Caco-2 (cell line): ENCODE results near the gene OR4X1. TPM values are rescaled to one million over a fixed set of nuclear protein-coding genes. Genes with fewer than 3 reads are reported as not detected.

Experiments used
- BruUV-seq: library from RNA; stranded (reverse); fragments of 400-500 nt; replicated peaks from 2 replicates; lab custom pipeline; 2021; lab: Mats Ljungman, UMichigan
- CTCF ChIA-PET: fragments of 300-600 bp; sonication (Branson Sonifier 250); formaldehyde crosslinking; loops from one replicate; lab custom pipeline; 2022; ENCODE audit warnings: antibody characterized with exemption; lab: Charles Lee
- POLR2A ChIA-PET: fragments of 300-600 bp; sonication (Branson Sonifier 250); formaldehyde crosslinking; loops from one replicate; lab custom pipeline; 2022; ENCODE audit warnings: antibody characterized with exemption; lab: Charles Lee
- DNase-seq, 2 experiments: peaks; one replicate each; pipeline versions ENCODE4 v3.0.0 to v3.0.0-alpha.2; 2020 to 2022
- H3K27me3 ChIP-seq: replicated peaks from 2 replicates; pipeline ENCODE4 v1.6.0; 2011; ENCODE audit warnings: low read length; ENCODE audit not compliant: control insufficient read depth, insufficient read depth
- H3K36me3 ChIP-seq: 2 replicates; pipeline ENCODE4 v1.5.1; 2011; ENCODE audit warnings: low read length; ENCODE audit not compliant: control insufficient read depth, insufficient read depth
- H3K4me1 ChIP-seq: fragments of 250-450 bp; sonication (Bioruptor Pico); 2 replicates; pipeline ENCODE4 v1.5.1; 2020; ENCODE audit warnings: mild to moderate bottlenecking
- H3K4me3 ChIP-seq: 2 replicates; pipeline ENCODE4 v1.5.1; 2011; ENCODE audit warnings: low read depth, mild to moderate bottlenecking, control low read depth, low read length
- H3K9me3 ChIP-seq: fragments of 250-450 bp; sonication (Bioruptor Pico); 2 replicates; pipeline ENCODE4 v1.5.1; 2020; ENCODE audit warnings: mild to moderate bottlenecking, moderate library complexity
- H3K27ac Mint-ChIP-seq: one replicate; pipeline ENCODE4 v1.8.0; 2022; ENCODE audit warnings: mixed read lengths; ENCODE audit not compliant: unreplicated experiment
- H3K27me3 Mint-ChIP-seq: one replicate; pipeline ENCODE4 v1.8.0; 2022; ENCODE audit warnings: mixed read lengths; ENCODE audit not compliant: insufficient read depth, unreplicated experiment
- H3K36me3 Mint-ChIP-seq: one replicate; pipeline ENCODE4 v1.8.0; 2022; ENCODE audit warnings: mild to moderate bottlenecking, mixed read lengths; ENCODE audit not compliant: insufficient read depth, unreplicated experiment
- H3K4me1 Mint-ChIP-seq: one replicate; pipeline ENCODE4 v1.8.0; 2022; ENCODE audit warnings: low read depth, mixed read lengths; ENCODE audit not compliant: unreplicated experiment
- H3K4me3 Mint-ChIP-seq: one replicate; pipeline ENCODE4 v1.8.0; 2022; ENCODE audit warnings: mild to moderate bottlenecking, moderate library complexity, mixed read lengths; ENCODE audit not compliant: unreplicated experiment
- H3K9me3 Mint-ChIP-seq: one replicate; pipeline ENCODE4 v1.8.0; 2022; ENCODE audit warnings: mixed read lengths; ENCODE audit not compliant: unreplicated experiment
- CTCF ChIP-seq, 2 experiments: fragments of 200-600 bp in 1 of 2; IDR thresholded peaks; 1 replicate in 1 of 2; 2 replicates in 1 of 2; pipeline versions ENCODE4 v1.5.1 to v1.8.0; 2011 to 2022; ENCODE audit warnings: antibody characterized with exemption in 1 of 2, control low read depth in 1 of 2, inconsistent platforms in 1 of 2, low read depth in 1 of 2, low read length in 1 of 2, mild to moderate bottlenecking in 1 of 2, moderate library complexity in 1 of 2; ENCODE audit not compliant: insufficient read depth in 1 of 2, severe bottlenecking in 1 of 2, unreplicated experiment in 1 of 2
- intact Hi-C: fragments of 100-400 bp; cut with micrococcal nuclease; formaldehyde crosslinking; loops from one replicate; pipeline ENCODE4 v1.10.0; 2022; ENCODE audit not compliant: unreplicated experiment
- total RNA-seq: library from RNA; stranded (reverse); gene quantifications from 2 replicates; pipeline ENCODE4 v1.2.3, GENCODE V29; 2022

The OR4X1 gene
- total RNA-seq, 1 experiment from 2014 or later, result not detected

GRCh38 chr11:48248902-48249301 is 14.8 kb upstream of the OR4X1 start:
- H3K4me1 ChIP-seq, result no peaks in the 10 kb centered on the region
- H3K4me3 ChIP-seq, result no peak overlapping the region
- ChIA-PET POLR2A (no interaction called here), CTCF (no interaction called here)
- Mint-ChIP-seq H3K4me3 (no peak overlapping the region), H3K27me3 (no peaks in the 10 kb centered on the region), H3K36me3 (no peaks in the 10 kb centered on the region), H3K27ac (no peak overlapping the region), H3K4me1 (no peaks in the 10 kb centered on the region), H3K9me3 (no peaks in the 10 kb centered on the region)
- no peak for TF ChIP-seq CTCF (IDR thresholded peaks at IDR 0.05; ENCODE audit: insufficient read depth in 1 of 2, low read depth in 1 of 2, low read length in 1 of 2, severe bottlenecking in 1 of 2, unreplicated experiment in 1 of 2)
- intact Hi-C loops, result no loop called here
- no peaks in the 10 kb centered on the region for H3K27me3 ChIP-seq
- H3K36me3 ChIP-seq, result no peaks in the 10 kb centered on the region
- H3K9me3 ChIP-seq, result 0 out of 2 replicates have a peak, but pooled peaks cover 8% of the 10 kb centered on the region
- DNase-seq, result no peak
- no TSS peak for BruUV-seq

- intact Hi-C loops, result no loop called here
- no peak for TF ChIP-seq CTCF (IDR thresholded peaks at IDR 0.05; ENCODE audit: insufficient read depth in 1 of 2, low read depth in 1 of 2, low read length in 1 of 2, severe bottlenecking in 1 of 2, unreplicated experiment in 1 of 2)
- peaks cover 4% of the 10 kb centered on the region for H3K27me3 Mint-ChIP-seq
- H3K4me3 Mint-ChIP-seq, result no peak overlapping the region
- no peak overlapping the region for H3K4me3 ChIP-seq
- no peak overlapping the region for H3K27ac Mint-ChIP-seq
- CTCF ChIA-PET, result no interaction called here
- no peaks in the 10 kb centered on the region for H3K36me3 Mint-ChIP-seq
- no peaks in the 10 kb centered on the region for H3K27me3 ChIP-seq
- POLR2A ChIA-PET, result no interaction called here
- no peaks in the 10 kb centered on the region for H3K4me1 ChIP-seq
- H3K9me3 ChIP-seq, result no peaks in the 10 kb centered on the region
- H3K4me1 Mint-ChIP-seq, result no peaks in the 10 kb centered on the region
- no peak for DNase-seq
- H3K36me3 ChIP-seq, result no peaks in the 10 kb centered on the region
- no TSS peak for BruUV-seq
- no peaks in the 10 kb centered on the region for H3K9me3 Mint-ChIP-seq
Measured at GRCh38 chr11:48261600-48261999, 2.1 kb upstream of the OR4X1 start.

GRCh38 chr11:48270621-48271020 is 7.0 kb downstream of the OR4X1 start:
- POLR2A ChIA-PET, result no interaction called here
- no peaks in the 10 kb centered on the region for H3K9me3 Mint-ChIP-seq
- no peak overlapping the region for H3K4me3 ChIP-seq
- DNase-seq, result no peak
- no peak overlapping the region for H3K27ac Mint-ChIP-seq
- no peak for TF ChIP-seq CTCF (IDR thresholded peaks at IDR 0.05; ENCODE audit: insufficient read depth in 1 of 2, low read depth in 1 of 2, low read length in 1 of 2, severe bottlenecking in 1 of 2, unreplicated experiment in 1 of 2)
- H3K4me3 Mint-ChIP-seq, result no peak overlapping the region
- H3K4me1 ChIP-seq, result no peaks in the 10 kb centered on the region
- H3K36me3 ChIP-seq, result no peaks in the 10 kb centered on the region
- H3K27me3 ChIP-seq, result no peaks in the 10 kb centered on the region
- no peaks in the 10 kb centered on the region for H3K36me3 Mint-ChIP-seq
- CTCF ChIA-PET, result no interaction called here
- intact Hi-C loops, result no loop called here
- H3K9me3 ChIP-seq, result no peaks in the 10 kb centered on the region
- no TSS peak for BruUV-seq
- no peaks in the 10 kb centered on the region for H3K4me1 Mint-ChIP-seq
- peaks cover 4% of the 10 kb centered on the region for H3K27me3 Mint-ChIP-seq
